H1 (cell line): ENCODE measurements around the gene IL17REL. TPM values are rescaled to one million over a fixed set of nuclear protein-coding genes. Genes with fewer than 3 reads are reported as not detected.
A peak's percentile ranks its signal among the peaks of the same experiment; 100 is the strongest.

Experiments used
- CTCF ChIA-PET: fragments of 300-600 bp; sonication (Branson Sonifier 250); formaldehyde crosslinking; loops from one replicate; lab custom pipeline; 2021; ENCODE audit not compliant: partially characterized antibody; lab: Charles Lee
- POLR2A ChIA-PET: fragments of 300-600 bp; sonication (Branson Sonifier 250); formaldehyde crosslinking; loops from one replicate; lab custom pipeline; 2021; ENCODE audit warnings: inconsistent platforms; ENCODE audit not compliant: partially characterized antibody; lab: Charles Lee
- DNase-seq, 2 experiments: peaks; one replicate each; pipeline versions ENCODE4 v3.0.0 to v3.0.0-alpha.2; 2010 to 2022; ENCODE audit warnings: low spot score in 2 of 2, low read depth in 1 of 2, mixed read lengths in 1 of 2
- FAIRE-seq: peaks from 2 replicates; lab custom pipeline; 2011; peaks lifted over from hg19 to GRCh38; lab: Jason Lieb, UNC
- H2AFZ ChIP-seq: 2 replicates; pipeline ENCODE4 v1.8.1; 2012; ENCODE audit warnings: low read length, inconsistent platforms
- H2AK5ac ChIP-seq: 2 replicates; pipeline ENCODE4 v1.6.1; 2013; ENCODE audit warnings: low read depth, low read length
- H2BK120ac ChIP-seq: replicated peaks from 2 replicates; pipeline ENCODE3; 2013; ENCODE audit warnings: low read depth, low read length, inconsistent platforms
- H2BK12ac ChIP-seq: 2 replicates; pipeline ENCODE4 v1.6.1; 2013; ENCODE audit warnings: low read depth, low read length
- H2BK15ac ChIP-seq: 2 replicates; pipeline ENCODE4 v1.6.1; 2013; ENCODE audit warnings: low read length
- H2BK20ac ChIP-seq: 2 replicates; pipeline ENCODE4 v1.6.1; 2013; ENCODE audit warnings: low read length
- H2BK5ac ChIP-seq: 2 replicates; pipeline ENCODE4 v1.6.1; 2013; ENCODE audit warnings: low read depth, low read length
- H3K14ac ChIP-seq: 2 replicates; pipeline ENCODE4 v1.6.1; 2013; ENCODE audit warnings: inconsistent platforms; ENCODE audit not compliant: insufficient read length
- H3K18ac ChIP-seq: 2 replicates; pipeline ENCODE4 v1.6.1; 2013; ENCODE audit warnings: low read length; ENCODE audit errors: extremely low read depth
- H3K23ac ChIP-seq: 2 replicates; pipeline ENCODE4 v1.6.1; 2013; ENCODE audit warnings: inconsistent platforms; ENCODE audit not compliant: insufficient read length
- H3K23me2 ChIP-seq: 2 replicates; pipeline ENCODE4 v1.6.1; 2013; ENCODE audit warnings: low read depth, low read length
- H3K27ac ChIP-seq: 2 replicates; pipeline ENCODE4 v1.6.1; 2011; ENCODE audit warnings: low read depth, low read length, inconsistent platforms
- H3K27me3 ChIP-seq, 4 experiments: replicated peaks in 1 of 4; 1 replicate in 1 of 4; 2 replicates in 3 of 4; pipeline versions ENCODE4 v1.6.1 to v1.8.1; 2011 to 2013; ENCODE audit warnings: low read length in 3 of 4, mild to moderate bottlenecking in 3 of 4, inconsistent platforms in 2 of 4, mixed read lengths in 2 of 4, moderate library complexity in 1 of 4; ENCODE audit not compliant: control insufficient read depth in 3 of 4, insufficient read depth in 3 of 4; ENCODE audit errors: extremely low read depth in 1 of 4
- H3K36me3 ChIP-seq, 4 experiments: 2 replicates each; pipeline versions ENCODE4 v1.6.1 to v1.8.1; 2011 to 2013; ENCODE audit warnings: mild to moderate bottlenecking in 4 of 4, low read length in 3 of 4, moderate library complexity in 2 of 4, control low read depth in 1 of 4, inconsistent platforms in 1 of 4; ENCODE audit not compliant: insufficient read depth in 4 of 4, control insufficient read depth in 2 of 4
- H3K4ac ChIP-seq: replicated peaks from 2 replicates; pipeline ENCODE3; 2013; ENCODE audit warnings: low read length, low read depth, mixed read lengths, inconsistent platforms; ENCODE audit not compliant: insufficient read length
- H3K4me1 ChIP-seq, 4 experiments: replicated peaks in 1 of 4; 1 replicate in 1 of 4; 2 replicates in 3 of 4; pipeline versions ENCODE4 v1.6.1 to v1.8.1; 2011 to 2013; ENCODE audit warnings: low read length in 3 of 4, inconsistent platforms in 2 of 4, mixed read lengths in 1 of 4; ENCODE audit not compliant: insufficient read depth in 4 of 4, control insufficient read depth in 3 of 4
- H3K4me2 ChIP-seq, 2 experiments: 2 replicates each; pipeline versions ENCODE4 v1.6.1 to v1.8.1; 2011 to 2013; ENCODE audit warnings: low read depth in 2 of 2, low read length in 2 of 2, control low read depth in 1 of 2, inconsistent platforms in 1 of 2, mild to moderate bottlenecking in 1 of 2; ENCODE audit not compliant: insufficient read depth in 1 of 2
- H3K4me3 ChIP-seq, 4 experiments: fragments of 200-600, 300-600 bp in 1 of 4; sonication (generic), shearing (Covaris generic), sonication (Bioruptor Twin) in 1 of 4; 2 replicates each; pipeline versions ENCODE4 v1.5.1 to v1.8.1; 2011 to 2016; ENCODE audit warnings: low read length in 4 of 4, low read depth in 3 of 4, control low read depth in 2 of 4, inconsistent platforms in 2 of 4, mild to moderate bottlenecking in 2 of 4, mixed read lengths in 1 of 4, moderate library complexity in 1 of 4; ENCODE audit not compliant: insufficient read depth in 2 of 4; ENCODE audit errors: extremely low read depth in 1 of 4
- H3K56ac ChIP-seq: replicated peaks from 2 replicates; pipeline ENCODE3; 2013; ENCODE audit warnings: low read depth, mild to moderate bottlenecking, mixed read lengths, low read length, inconsistent platforms; ENCODE audit not compliant: insufficient read length
- H3K79me1 ChIP-seq: 2 replicates; pipeline ENCODE4 v1.6.1; 2013; ENCODE audit warnings: low read depth, low read length, control low read depth
- H3K79me2 ChIP-seq, 2 experiments: 2 replicates each; pipeline versions ENCODE4 v1.6.1 to v1.8.1; 2012 to 2013; ENCODE audit warnings: low read length in 2 of 2, mild to moderate bottlenecking in 2 of 2, inconsistent platforms in 1 of 2; ENCODE audit not compliant: insufficient read depth in 2 of 2, control insufficient read depth in 1 of 2
- H3K9ac ChIP-seq, 4 experiments: replicated peaks in 1 of 4; 1 replicate in 1 of 4; 2 replicates in 3 of 4; pipeline versions ENCODE4 v1.6.1 to v1.8.1; 2011 to 2013; ENCODE audit warnings: low read depth in 3 of 4, low read length in 3 of 4, control low read depth in 2 of 4, mild to moderate bottlenecking in 2 of 4, moderate library complexity in 2 of 4, inconsistent platforms in 1 of 4; ENCODE audit errors: extremely low read depth in 1 of 4
- H3K9me3 ChIP-seq, 2 experiments: 2 replicates each; pipeline versions ENCODE4 v1.6.1 to v1.8.1; 2012 to 2013; ENCODE audit warnings: mild to moderate bottlenecking in 2 of 2, moderate library complexity in 2 of 2, control low read depth in 1 of 2, inconsistent platforms in 1 of 2, low read depth in 1 of 2, low read length in 1 of 2, mixed read lengths in 1 of 2; ENCODE audit not compliant: insufficient read depth in 2 of 2
- H4K20me1 ChIP-seq, 2 experiments: replicated peaks in 1 of 2; 2 replicates each; pipeline versions ENCODE3 to v1.8.1; 2011 to 2013; ENCODE audit warnings: inconsistent platforms in 2 of 2, low read length in 2 of 2, mild to moderate bottlenecking in 1 of 2; ENCODE audit not compliant: insufficient read depth in 2 of 2, control insufficient read depth in 1 of 2
- H4K5ac ChIP-seq: 2 replicates; pipeline ENCODE4 v1.6.1; 2013; ENCODE audit warnings: low read length, low read depth, mixed read lengths, inconsistent platforms; ENCODE audit not compliant: insufficient read length
- H4K8ac ChIP-seq: 2 replicates; pipeline ENCODE4 v1.8.0; 2013; ENCODE audit warnings: mild to moderate bottlenecking, moderate library complexity, low read length, inconsistent platforms; ENCODE audit not compliant: insufficient read depth; ENCODE audit errors: extremely low read depth
- H4K91ac ChIP-seq: replicated peaks from 2 replicates; pipeline ENCODE3; 2013; ENCODE audit warnings: low read length, mixed read lengths, inconsistent platforms; ENCODE audit not compliant: insufficient read length
- ATF2 ChIP-seq: IDR thresholded peaks from 2 replicates; pipeline ENCODE4 v1.6.1; 2012; ENCODE audit warnings: low read length, inconsistent platforms
- CEBPB ChIP-seq: IDR thresholded peaks from 2 replicates; pipeline ENCODE4 v1.6.1; 2012; ENCODE audit warnings: low read depth, low read length
- E2F6 ChIP-seq: IDR thresholded peaks from 2 replicates; pipeline ENCODE4 v1.6.1; 2012; ENCODE audit warnings: inconsistent platforms
- EZH2 ChIP-seq: fragments of 200-600 bp; sonication (generic); IDR thresholded peaks from 2 replicates; pipeline ENCODE4 v1.7.1; 2012; ENCODE audit warnings: low read depth, mild to moderate bottlenecking, moderate library complexity, low read length, inconsistent platforms; ENCODE audit not compliant: severe bottlenecking
- HDAC2 ChIP-seq, 2 experiments: fragments of 300-600 bp in 1 of 2; sonication (generic) in 1 of 2; IDR thresholded peaks; 2 replicates each; pipeline ENCODE4 v1.6.1; 2011 to 2012; ENCODE audit warnings: low read depth in 2 of 2, low read length in 2 of 2, mild to moderate bottlenecking in 2 of 2, moderate library complexity in 2 of 2, borderline replicate concordance in 1 of 2, inconsistent platforms in 1 of 2
- HDAC6 ChIP-seq: IDR thresholded peaks from one replicate; pipeline ENCODE4 v1.7.1; 2012; ENCODE audit warnings: low read depth, mild to moderate bottlenecking, inconsistent platforms, low read length, moderate library complexity
- JUN ChIP-seq: IDR thresholded peaks from 2 replicates; pipeline ENCODE4 v1.6.1; 2011; ENCODE audit warnings: low read depth, mild to moderate bottlenecking, improper control_type of control experiment, low read length
- KDM1A ChIP-seq: fragments of 200-600, 300-600 bp; sonication (generic); IDR thresholded peaks from 2 replicates; pipeline ENCODE4 v1.7.1; 2016; ENCODE audit warnings: mild to moderate bottlenecking, low read length, borderline replicate concordance
- SIX5 ChIP-seq: IDR thresholded peaks from 2 replicates; pipeline ENCODE4 v1.6.1; 2011; ENCODE audit warnings: mild to moderate bottlenecking, low read depth, low read length
- SP4 ChIP-seq: IDR thresholded peaks from 2 replicates; pipeline ENCODE4 v1.6.1; 2012; ENCODE audit warnings: low read length, inconsistent platforms
- WGBS, 2 experiments: shearing (Covaris generic) in 1 of 2; methylation state at CpG; one replicate each; pipeline versions ENCODE4 v1.1.6 to v1.1.7; 2013 to 2015; ENCODE audit warnings: low lambda C conversion rate in 2 of 2, mixed read lengths in 2 of 2, inconsistent platforms in 1 of 2, low coverage in 1 of 2, missing lambda C conversion rate in 1 of 2; ENCODE audit not compliant: insufficient replicate concordance in 2 of 2, insufficient coverage in 1 of 2, insufficient read length in 1 of 2; ENCODE audit errors: extremely low coverage in 1 of 2, missing lambda C conversion rate in 1 of 2; 5-methylcytosine and 5-hydroxymethylcytosine counted together
- polyA plus RNA-seq, 7 experiments: library from polyadenylated mRNA; depleted of rRNA in 3 of 7; stranded (reverse) in 5 of 7; unstranded in 2 of 7; fragments of >200 nt in 5 of 7; fragments of 200-250 nt in 2 of 7; gene quantifications; 1 replicate in 5 of 7; 2 replicates in 1 of 7; 4 replicates in 1 of 7; pipeline versions ENCODE4 v1.2.1 to v1.2.3, GENCODE V29; 2011 to 2013; ENCODE audit warnings: missing spikeins in 2 of 7, mixed read lengths in 2 of 7
- total RNA-seq: library from RNA; stranded (reverse); fragmentation: NEBNext Ultra II Directional; extraction: Animal tissue kit (Norgen Biotek cat#: 25700); gene quantifications from 2 replicates; pipeline ENCODE4 v1.2.1, GENCODE V29; 2021

IL17REL gene
- total and polyA plus RNA-seq, 2 of the 8 experiments (the other 6 are each of a cell fraction or from before 2014, with no cell fraction given) = 0.15 to 0.20 TPM

GRCh38 chr22:49953027-49953679 lies 59.4 kb downstream of the IL17REL start:
- peak overlapping the region; percentile 51; the same call in 1 of the 2 replicates for H4K8ac ChIP-seq
- TF ChIP-seq HDAC6 (no peak), E2F6 (no peak), SIX5 (no peak), HDAC2 (IDR thresholded peaks at IDR 0.05; ENCODE audit: borderline replicate concordance in 1 of 2, low read depth in 2 of 2, low read length in 2 of 2) (no peak), KDM1A (no peak), ATF2 (no peak), JUN (no peak), SP4 (no peak), EZH2 (no peak), CEBPB (no peak)

More at GRCh38 chr22:49953027-49953679, 59.4 kb downstream of the IL17REL start:
- no peaks in the 10 kb centered on the region for H3K79me2 ChIP-seq
- H4K5ac ChIP-seq = no peak overlapping the region
- no peak overlapping the region for H3K4ac ChIP-seq
- DNase-seq = no peak
- no peaks in the 10 kb centered on the region for H3K36me3 ChIP-seq
- FAIRE-seq = no peak
- H3K14ac ChIP-seq = no peak overlapping the region
- no peak overlapping the region for H4K91ac ChIP-seq
- no peak overlapping the region for H3K56ac ChIP-seq
- H3K9me3 ChIP-seq = no peaks in the 10 kb centered on the region
- peaks cover 0 to 22% (median 7%) of the 10 kb centered on the region in 4 experiments; a peak in 5 of 7 replicates for H3K4me1 ChIP-seq
- H3K79me1 ChIP-seq = no peaks in the 10 kb centered on the region
- H3K9ac ChIP-seq = no peak overlapping the region
- no peak overlapping the region for H3K18ac ChIP-seq
- H3K27ac ChIP-seq = no peak overlapping the region
- no peak overlapping the region for H3K23ac ChIP-seq
- H3K4me3 ChIP-seq = no peak overlapping the region
- ChIA-PET POLR2A (interaction anchor here (1.3 to 1.9 kb wide), 4 partner anchors 9 to 14 kb away, joined by 3 to 10 read pairs (median 4); no protein-coding TSS in a partner anchor), CTCF (interaction anchor here (0.6 to 2.4 kb wide), 2 partner anchors 27 to 77 kb away, joined by 3 to 11 read pairs; no protein-coding TSS in a partner anchor)
- 96% methylated on average over 18 of the region's 20 CpGs; no CpG with 5 or more reads in 1 of the 2 experiments for WGBS, 2 experiments
- H2BK5ac ChIP-seq = no peak overlapping the region
- no peak overlapping the region for H3K4me2 ChIP-seq
- no peak overlapping the region for H2BK15ac ChIP-seq
- no peaks in the 10 kb centered on the region for H3K23me2 ChIP-seq
- no peak overlapping the region for H2AFZ ChIP-seq
- H2BK120ac ChIP-seq = no peak overlapping the region
- no peaks in the 10 kb centered on the region for H3K27me3 ChIP-seq
- H4K20me1 ChIP-seq = peaks cover 0 to 2% of the 10 kb centered on the region in 2 experiments
- no peak overlapping the region for H2BK12ac ChIP-seq
- H2AK5ac ChIP-seq = no peak overlapping the region
- no peak overlapping the region for H2BK20ac ChIP-seq
